ENCODE data around the gene SIRT7.

SIRT7 gene

DNA sequence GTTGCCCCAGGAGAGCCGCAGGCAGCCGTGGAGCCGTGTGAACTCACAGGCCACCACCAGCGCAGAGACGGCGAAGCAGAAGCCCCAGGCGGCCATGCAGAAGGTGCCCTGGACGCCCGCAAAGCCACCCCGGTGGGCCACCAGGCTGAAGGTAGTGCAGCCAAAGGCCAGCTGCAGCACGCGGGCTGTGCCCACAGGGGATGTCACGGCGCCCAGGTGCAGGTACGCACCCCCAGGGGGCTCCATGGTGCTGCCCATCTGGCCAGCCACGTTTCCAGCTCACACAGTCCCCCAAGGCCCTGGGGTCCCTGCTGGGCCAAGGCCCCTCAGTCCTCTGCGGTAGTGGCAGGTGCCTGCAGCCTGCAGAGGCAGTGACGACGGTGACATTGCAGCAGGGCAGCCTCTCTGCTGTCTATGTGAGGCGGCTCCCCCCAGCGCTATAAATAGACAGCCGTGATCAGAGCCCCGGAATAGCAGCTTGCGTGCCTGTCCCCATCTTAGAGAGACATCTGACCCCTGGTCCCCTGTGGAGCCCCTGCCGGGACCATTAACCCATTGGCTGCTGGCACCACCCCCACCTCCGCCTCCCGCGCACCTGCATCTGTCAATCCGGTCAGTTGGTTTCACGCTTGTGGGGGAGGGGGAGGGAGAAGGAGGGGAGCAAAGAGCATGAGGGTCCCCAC, 23.6 kb upstream of the SIRT7 start:
- H2AK5ac ChIP-seq (ENCODE audit: low read depth, low read length) = peak overlapping the region; percentile 98
- H3K36me3 ChIP-seq (replicated peaks in 1 of 2; ENCODE audit: control insufficient read depth in 2 of 2, insufficient read depth in 2 of 2, low read length in 2 of 2) = no peaks in the 10 kb centered on the region
- peak overlapping the region; percentile 93 for H2BK120ac ChIP-seq (ENCODE audit: low read depth, low read length)
- peak overlapping the region; percentile 85 for H3K23ac ChIP-seq (ENCODE audit: low read depth, low read length, poor library complexity)
- no peak for DNase-seq (ENCODE audit: low spot score)
- peaks cover 12 to 15% of the 10 kb centered on the region in 2 donors for H3K4me1 ChIP-seq (ENCODE audit: control insufficient read depth in 2 of 2, insufficient read depth in 1 of 2, low read depth in 1 of 2, low read length in 2 of 2)
- H3K79me1 ChIP-seq (ENCODE audit: low read depth, low read length) = peaks cover 5% of the 10 kb centered on the region
- no peak overlapping the region for H3K4me3 ChIP-seq (ENCODE audit: low read length in 2 of 2)
- H2AFZ ChIP-seq (ENCODE audit: low read length) = peak overlapping the region; percentile 69
- peak overlapping the region; percentile 90 for H2BK5ac ChIP-seq (ENCODE audit: low read length)
- H3K9ac ChIP-seq (ENCODE audit: low read depth, low read length, poor library complexity) = peak overlapping the region; percentile 77
- peak overlapping the region; percentile 65 for H4K8ac ChIP-seq (ENCODE audit: low read depth, low read length)
- peaks cover 0 to 4% (median 2%) of the 10 kb centered on the region in 3 experiments for H3K27me3 ChIP-seq (ENCODE audit: control insufficient read depth in 3 of 3, insufficient read depth in 3 of 3, low read depth in 1 of 3, low read length in 3 of 3)
- no peak overlapping the region for H4K91ac ChIP-seq (ENCODE audit: low read depth, low read length, poor library complexity)
- peak overlapping the region; percentile 82 for H2BK12ac ChIP-seq (ENCODE audit: low read length)
- no peak overlapping the region for H3K4ac ChIP-seq (ENCODE audit: low read length)
- peak overlapping the region; percentile 100 for H2BK15ac ChIP-seq (ENCODE audit: low read length)
- peak overlapping the region; percentile 45 for H3K4me2 ChIP-seq (ENCODE audit: insufficient read depth, low read length, poor library complexity, severe bottlenecking)
- H3K27ac ChIP-seq (replicated peaks; ENCODE audit: low read length) = no peak overlapping the region
- no CpG with 5 or more reads among the region's 30 CpGs for WGBS, 2 donors (ENCODE audit: extremely low coverage in 2 of 2, insufficient read length in 2 of 2, insufficient replicate concordance in 1 of 2)
- peak overlapping the region; percentile 97 for H3K14ac ChIP-seq (ENCODE audit: low read length)
- H3K18ac ChIP-seq (ENCODE audit: low read length) = peak overlapping the region; percentile 90
- H3K9me3 ChIP-seq (replicated peaks in 1 of 2; ENCODE audit: control insufficient read depth in 2 of 2, insufficient read depth in 1 of 2, low read depth in 1 of 2, low read length in 2 of 2) = no peaks in the 10 kb centered on the region

DNA sequence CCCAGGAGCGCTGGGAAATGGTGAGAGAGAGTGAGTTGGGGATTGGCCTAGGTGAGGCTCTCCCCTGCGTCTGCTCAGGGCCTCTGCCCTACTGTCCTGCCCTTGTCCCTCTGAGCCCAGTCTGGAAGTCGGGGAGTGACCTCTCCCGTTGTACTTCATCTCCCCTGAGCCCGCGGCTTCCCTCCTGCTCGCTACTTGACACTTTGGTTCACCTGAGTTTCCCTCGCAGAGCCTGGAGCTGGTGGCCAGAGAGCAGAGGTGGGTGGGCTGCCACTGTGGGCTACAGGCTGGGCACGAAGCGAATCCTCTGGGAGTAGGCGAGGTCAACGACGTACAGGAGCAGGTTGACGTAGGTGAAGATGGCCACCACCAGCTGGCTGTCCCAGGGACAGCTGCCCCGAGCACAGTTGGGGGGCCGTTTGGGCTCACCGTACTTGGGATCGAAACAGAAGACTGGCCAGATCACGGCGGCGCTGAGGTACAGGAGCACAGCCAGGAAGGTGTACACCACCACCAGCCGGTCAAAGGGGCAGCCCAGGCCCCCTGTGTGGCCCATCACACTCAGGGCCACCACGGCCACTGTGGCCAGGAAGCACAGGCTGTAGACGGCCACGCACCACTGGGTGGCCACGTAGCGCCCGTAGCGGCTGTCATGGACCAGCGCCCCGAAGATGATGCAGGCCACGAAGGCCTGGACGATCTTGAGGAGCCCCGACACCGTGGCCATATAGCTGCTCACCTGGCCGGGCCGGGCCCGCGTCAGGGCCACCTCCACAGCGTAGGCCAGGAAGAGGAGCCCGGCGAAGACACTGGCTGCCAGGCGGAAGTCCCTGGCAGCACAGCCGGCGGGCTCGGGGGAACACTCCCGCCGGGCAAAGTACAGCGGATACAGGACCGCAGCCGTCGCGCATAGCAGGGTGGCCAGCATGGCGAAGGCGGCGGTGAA, 22.8 kb upstream of the SIRT7 start:
- no CpG with 5 or more reads among the region's 56 CpGs for WGBS, 2 donors (ENCODE audit: extremely low coverage in 2 of 2, insufficient read length in 2 of 2, insufficient replicate concordance in 1 of 2)
- Histone ChIP-seq H2BK5ac (ENCODE audit: low read length) (peak overlapping the region; percentile 90), H3K4me3 (ENCODE audit: low read length in 2 of 2) (no peak overlapping the region), H3K14ac (ENCODE audit: low read length) (peak overlapping the region; percentile 97), H4K91ac (ENCODE audit: low read depth, low read length, poor library complexity) (peak overlapping the region; percentile 72), H3K4me2 (ENCODE audit: insufficient read depth, low read length, poor library complexity, severe bottlenecking) (no peak overlapping the region), H4K8ac (ENCODE audit: low read depth, low read length) (peak overlapping the region; percentile 93), H3K4me1 (ENCODE audit: control insufficient read depth in 2 of 2, insufficient read depth in 1 of 2, low read depth in 1 of 2, low read length in 2 of 2) (peaks cover 16 to 18% of the 10 kb centered on the region in 2 donors), H2BK12ac (ENCODE audit: low read length) (peak overlapping the region; percentile 82), H3K23ac (ENCODE audit: low read depth, low read length, poor library complexity) (peak overlapping the region; percentile 85), H3K9ac (ENCODE audit: low read depth, low read length, poor library complexity) (peak overlapping the region; percentile 60), H3K79me1 (ENCODE audit: low read depth, low read length) (peaks cover 7% of the 10 kb centered on the region), H2AK5ac (ENCODE audit: low read depth, low read length) (peak overlapping the region; percentile 98), H2AFZ (ENCODE audit: low read length) (no peak overlapping the region), H3K36me3 (replicated peaks in 1 of 2; ENCODE audit: control insufficient read depth in 2 of 2, insufficient read depth in 2 of 2, low read length in 2 of 2) (no peaks in the 10 kb centered on the region), H2BK15ac (ENCODE audit: low read length) (peak overlapping the region; percentile 100), H3K27ac (replicated peaks; ENCODE audit: low read length) (no peak overlapping the region), H3K18ac (ENCODE audit: low read length) (peak overlapping the region; percentile 90), H2BK120ac (ENCODE audit: low read depth, low read length) (peak overlapping the region; percentile 93), H3K9me3 (replicated peaks in 1 of 2; ENCODE audit: control insufficient read depth in 2 of 2, insufficient read depth in 1 of 2, low read depth in 1 of 2, low read length in 2 of 2) (no peaks in the 10 kb centered on the region), H3K27me3 (ENCODE audit: control insufficient read depth in 3 of 3, insufficient read depth in 3 of 3, low read depth in 1 of 3, low read length in 3 of 3) (peaks cover 0 to 4% (median 2%) of the 10 kb centered on the region in 3 experiments), H3K4ac (ENCODE audit: low read length) (peak overlapping the region; percentile 95)
- no peak for DNase-seq (ENCODE audit: low spot score)

DNA sequence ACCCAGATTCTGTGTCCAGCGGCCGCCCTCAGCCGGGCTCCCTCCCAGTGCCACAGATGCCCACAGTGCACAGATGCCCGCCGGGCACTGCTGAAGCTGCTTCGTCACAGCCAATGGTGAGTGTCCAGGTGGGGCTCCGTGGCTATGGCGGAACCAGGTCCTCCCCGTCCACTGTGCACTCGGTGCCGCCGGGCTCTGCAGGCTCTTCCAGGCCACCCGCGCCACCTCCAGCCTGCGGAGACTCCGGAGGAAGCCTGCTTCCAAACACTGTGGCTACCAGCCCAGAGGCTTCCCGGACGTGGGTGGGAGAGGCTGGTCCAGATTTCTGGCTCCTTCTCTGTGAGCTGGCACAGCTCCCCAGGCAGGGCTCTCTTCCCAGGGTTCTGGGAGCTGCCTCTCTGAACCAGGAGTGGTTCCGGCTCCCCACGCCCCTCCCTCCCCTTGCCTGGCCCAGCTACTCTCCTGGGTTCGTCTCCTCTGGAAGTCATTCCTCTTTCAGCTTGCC, 22.0 kb upstream of the SIRT7 start:
- no CpG with 5 or more reads among the region's 21 CpGs for WGBS, 2 donors (ENCODE audit: extremely low coverage in 2 of 2, insufficient read length in 2 of 2, insufficient replicate concordance in 1 of 2)

More for the DNA sequence above, 22.0 kb upstream of the SIRT7 start:
- Histone ChIP-seq H3K27me3 (ENCODE audit: control insufficient read depth in 3 of 3, insufficient read depth in 3 of 3, low read depth in 1 of 3, low read length in 3 of 3) (peaks cover 0 to 4% (median 2%) of the 10 kb centered on the region in 3 experiments), H3K27ac (replicated peaks; ENCODE audit: low read length) (no peak overlapping the region), H3K4me3 (ENCODE audit: low read length in 2 of 2) (no peak overlapping the region), H2AK5ac (ENCODE audit: low read depth, low read length) (peak overlapping the region; percentile 98), H2BK120ac (ENCODE audit: low read depth, low read length) (peak overlapping the region; percentile 87), H2BK12ac (ENCODE audit: low read length) (peak overlapping the region; percentile 84), H3K79me1 (ENCODE audit: low read depth, low read length) (peaks cover 9% of the 10 kb centered on the region), H3K18ac (ENCODE audit: low read length) (peak overlapping the region; percentile 13), H3K4me2 (ENCODE audit: insufficient read depth, low read length, poor library complexity, severe bottlenecking) (no peak overlapping the region), H2BK5ac (ENCODE audit: low read length) (peak overlapping the region; percentile 84), H2AFZ (ENCODE audit: low read length) (no peak overlapping the region), H3K4ac (ENCODE audit: low read length) (no peak overlapping the region), H4K91ac (ENCODE audit: low read depth, low read length, poor library complexity) (no peak overlapping the region), H3K14ac (ENCODE audit: low read length) (peak overlapping the region; percentile 3), H3K23ac (ENCODE audit: low read depth, low read length, poor library complexity) (no peak overlapping the region), H4K8ac (ENCODE audit: low read depth, low read length) (peak overlapping the region; percentile 43), H3K4me1 (ENCODE audit: control insufficient read depth in 2 of 2, insufficient read depth in 1 of 2, low read depth in 1 of 2, low read length in 2 of 2) (peaks cover 18% of the 10 kb centered on the region in 2 donors), H3K36me3 (replicated peaks in 1 of 2; ENCODE audit: control insufficient read depth in 2 of 2, insufficient read depth in 2 of 2, low read length in 2 of 2) (peaks cover 3 to 8% of the 10 kb centered on the region in 2 donors), H2BK15ac (ENCODE audit: low read length) (peak overlapping the region; percentile 100), H3K9ac (ENCODE audit: low read depth, low read length, poor library complexity) (no peak overlapping the region), H3K9me3 (replicated peaks in 1 of 2; ENCODE audit: control insufficient read depth in 2 of 2, insufficient read depth in 1 of 2, low read depth in 1 of 2, low read length in 2 of 2) (no peaks in the 10 kb centered on the region)
- no peak for DNase-seq (ENCODE audit: low spot score)
